Immature natural killer cell (primary cell): ENCODE results near the gene DRD5. TPM values are rescaled to one million over a fixed set of nuclear protein-coding genes. Genes with fewer than 3 reads are reported as not detected.
A peak's percentile ranks its signal among the peaks of the same experiment; 100 is the strongest.
"Not testable (repeated sequence)": the region's sequence is repeated elsewhere in the genome, so short reads cannot be mapped to it uniquely, and the experiment has no call there.

Experiments used
- DNase-seq, 3 donors: peaks; one replicate each; pipeline ENCODE4 v3.0.0; 2022; ENCODE audit warnings: mixed read lengths in 1 of 3
- H3K27ac Mint-ChIP-seq, 6 donors: one replicate each; pipeline ENCODE4 v1.8.0; 2020; ENCODE audit warnings: mixed read lengths in 6 of 6, mild to moderate bottlenecking in 5 of 6, inconsistent platforms in 4 of 6, moderate library complexity in 3 of 6
- H3K27me3 Mint-ChIP-seq, 3 donors: one replicate each; pipeline ENCODE4 v1.8.0; 2020 to 2021; ENCODE audit warnings: low read depth in 3 of 3, mild to moderate bottlenecking in 3 of 3, mixed read lengths in 3 of 3, moderate library complexity in 3 of 3, inconsistent platforms in 1 of 3
- H3K36me3 Mint-ChIP-seq, 3 donors: one replicate each; pipeline ENCODE4 v1.8.0; 2020; ENCODE audit warnings: mixed read lengths in 3 of 3, inconsistent platforms in 2 of 3, mild to moderate bottlenecking in 2 of 3
- H3K4me1 Mint-ChIP-seq, 2 donors: one replicate each; pipeline ENCODE4 v1.8.0; 2020; ENCODE audit warnings: inconsistent platforms in 2 of 2, mild to moderate bottlenecking in 2 of 2, mixed read lengths in 2 of 2, moderate library complexity in 1 of 2
- H3K4me3 Mint-ChIP-seq, 5 donors: one replicate each; pipeline ENCODE4 v1.8.0; 2020; ENCODE audit warnings: mild to moderate bottlenecking in 5 of 5, mixed read lengths in 5 of 5, inconsistent platforms in 3 of 5, moderate library complexity in 3 of 5
- H3K9me3 Mint-ChIP-seq, 6 donors: one replicate each; pipeline ENCODE4 v1.8.0; 2020; ENCODE audit warnings: mild to moderate bottlenecking in 6 of 6, mixed read lengths in 6 of 6, inconsistent platforms in 4 of 6, moderate library complexity in 3 of 6
- polyA plus RNA-seq, 3 donors: library from polyadenylated mRNA; unstranded; fragments of 300-500 nt; fragmentation: Illumina TruSeq; gene quantifications; one replicate each; pipeline ENCODE4 v1.2.3, GENCODE V29; 2021

DRD5 gene
- polyA plus RNA-seq, result not detected

DNA sequence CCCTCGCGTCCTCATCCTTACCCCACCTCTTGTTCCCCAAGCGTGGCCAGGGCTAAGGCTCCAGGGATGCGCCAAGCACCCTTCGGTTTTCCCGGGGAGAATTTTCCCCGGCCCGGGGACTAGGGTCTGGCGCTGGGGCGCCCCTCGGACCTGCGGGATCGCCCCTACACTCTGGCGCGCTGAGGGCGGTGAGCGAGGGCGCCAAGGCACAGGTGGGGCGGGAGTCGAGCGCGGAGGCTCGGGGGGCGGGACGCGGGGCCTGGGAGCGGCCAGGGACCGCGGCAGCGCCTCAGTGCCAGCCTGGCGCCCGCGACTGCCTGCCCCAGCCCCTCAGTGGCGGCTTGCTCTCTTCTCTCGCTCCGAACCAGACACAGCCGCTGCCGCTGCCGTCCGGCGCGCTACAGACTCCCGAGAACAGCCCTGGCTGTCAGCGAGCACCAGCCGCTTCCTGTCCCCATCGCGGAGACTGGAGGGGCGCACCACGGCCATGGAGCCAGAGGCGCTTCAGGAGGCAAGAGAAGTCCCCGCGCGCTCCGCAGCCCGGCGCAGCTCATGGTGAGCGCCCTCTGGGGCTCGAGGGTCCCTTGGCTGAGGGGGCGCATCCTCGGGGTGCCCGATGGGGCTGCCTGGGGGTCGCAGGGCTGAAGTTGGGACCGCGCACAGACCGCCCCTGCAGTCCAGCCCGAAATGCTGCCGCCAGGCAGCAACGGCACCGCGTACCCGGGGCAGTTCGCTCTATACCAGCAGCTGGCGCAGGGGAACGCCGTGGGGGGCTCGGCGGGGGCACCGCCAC, at the start of gene DRD5:
TSS of gene DRD5 (plus strand) at position 292 of the 793 bp plus-strand sequence. CDS start at position 688, 396 bp downstream.
- Mint-ChIP-seq H3K27ac (no peak within 1 kb of the TSS), H3K4me1 (no peaks in the 10 kb centered on the region), H3K9me3 (no peaks in the 10 kb centered on the region), H3K36me3 (no peaks in the 10 kb centered on the region), H3K27me3 (peaks cover 7 to 25% (median 17%) of the 10 kb centered on the region in 3 donors), H3K4me3 (no peak within 1 kb of the TSS)
- no peak for DNase-seq

DNA sequence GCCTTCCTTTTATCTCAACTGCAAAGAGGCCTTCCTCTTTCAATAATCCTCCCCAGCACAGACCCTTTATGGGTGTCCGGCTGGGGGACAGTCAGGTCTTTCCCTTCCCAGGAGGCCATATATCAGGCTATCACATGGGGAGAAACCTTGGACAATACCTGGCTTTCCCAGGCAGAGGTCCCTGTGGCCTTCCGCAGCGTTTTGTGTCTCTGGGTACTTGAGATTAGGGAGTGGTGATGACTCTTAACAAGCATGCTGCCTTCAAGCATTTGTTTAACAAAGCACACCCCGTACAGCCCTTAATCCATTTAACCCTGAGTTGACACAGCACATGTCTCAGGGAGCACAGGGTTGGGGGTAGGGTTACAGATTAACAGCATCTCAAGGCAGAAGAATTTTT, 49.2 kb upstream of the DRD5 start:
- H3K4me1 Mint-ChIP-seq, DNase-seq, H3K27ac Mint-ChIP-seq, H3K4me3 Mint-ChIP-seq, H3K27me3 Mint-ChIP-seq, H3K9me3 Mint-ChIP-seq, H3K36me3 Mint-ChIP-seq: not testable (repeated sequence)

DNA sequence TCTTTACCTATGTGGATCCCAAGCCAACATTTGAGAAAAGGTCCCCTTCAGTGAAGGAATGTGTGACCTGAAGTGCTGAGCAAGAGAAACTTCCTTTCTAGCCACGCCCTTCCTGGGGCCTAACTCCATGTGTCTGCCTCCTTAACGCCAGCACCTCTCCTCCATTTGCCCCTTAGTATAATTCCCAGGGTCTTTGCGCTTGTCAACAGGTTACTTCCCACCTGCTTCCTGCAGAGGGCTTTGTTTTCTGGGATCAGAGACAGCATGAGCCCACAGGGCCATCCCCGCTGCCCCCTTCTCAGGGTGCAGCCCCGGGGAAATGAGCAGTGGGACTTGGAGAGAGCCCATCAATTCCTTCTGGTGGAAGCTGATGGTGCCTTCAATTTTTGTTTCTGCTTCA, 45.9 kb upstream of the DRD5 start:
- no peaks in the 10 kb centered on the region for H3K4me1 Mint-ChIP-seq
- H3K36me3 Mint-ChIP-seq, result no peaks in the 10 kb centered on the region
- no peak overlapping the region for H3K27ac Mint-ChIP-seq
- H3K4me3 Mint-ChIP-seq, result no peak overlapping the region
- DNase-seq, result no peak
- H3K9me3 Mint-ChIP-seq, result peaks cover 0 to 2% (median 0%) of the 10 kb centered on the region in 6 donors
- H3K27me3 Mint-ChIP-seq, result no peaks in the 10 kb centered on the region

DNA sequence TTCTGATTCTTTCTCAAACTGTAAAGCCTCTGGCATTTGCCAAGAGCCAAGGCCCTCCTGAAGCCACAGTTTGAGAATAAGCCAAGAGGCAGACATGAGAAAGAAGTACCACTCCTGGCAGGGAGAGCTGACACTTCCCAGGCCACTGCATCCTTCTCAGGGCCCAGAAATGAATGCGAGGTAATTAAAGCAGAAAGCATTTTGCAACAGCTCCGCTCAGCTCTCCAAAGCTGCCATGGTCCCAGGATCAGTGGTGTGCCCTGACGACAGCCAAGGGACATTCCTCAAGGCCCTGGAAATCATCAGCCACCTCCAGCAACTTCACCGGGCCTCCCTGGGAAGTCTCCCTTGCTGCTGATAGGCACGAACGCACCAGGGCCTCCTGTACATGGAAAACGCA, 44.2 kb upstream of the DRD5 start:
- not testable (repeated sequence) for H3K4me1 Mint-ChIP-seq, H3K27ac Mint-ChIP-seq, H3K27me3 Mint-ChIP-seq, H3K4me3 Mint-ChIP-seq, H3K9me3 Mint-ChIP-seq, H3K36me3 Mint-ChIP-seq, DNase-seq

DNA sequence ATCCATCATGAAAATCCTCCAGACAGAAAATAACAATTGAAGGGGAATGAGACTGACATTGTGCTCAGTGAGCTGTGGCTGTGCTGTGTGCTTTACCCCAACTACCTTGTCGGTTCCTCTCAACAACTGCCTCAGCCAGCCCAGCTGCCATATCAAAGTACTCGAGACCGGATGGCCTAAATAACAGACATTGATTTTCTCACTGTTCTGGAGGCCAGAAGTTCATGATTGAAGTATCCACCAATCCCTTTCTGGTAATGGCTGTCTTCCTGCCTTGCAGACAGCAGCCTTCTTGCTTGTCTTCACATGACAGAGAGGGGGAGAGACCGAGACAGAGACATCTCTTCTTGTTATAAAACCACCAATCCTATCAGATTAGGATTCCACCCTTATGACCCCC, 37.6 kb upstream of the DRD5 start:
- H3K36me3 Mint-ChIP-seq, H3K4me3 Mint-ChIP-seq, H3K4me1 Mint-ChIP-seq, DNase-seq, H3K9me3 Mint-ChIP-seq, H3K27ac Mint-ChIP-seq, H3K27me3 Mint-ChIP-seq: not testable (repeated sequence)

DNA sequence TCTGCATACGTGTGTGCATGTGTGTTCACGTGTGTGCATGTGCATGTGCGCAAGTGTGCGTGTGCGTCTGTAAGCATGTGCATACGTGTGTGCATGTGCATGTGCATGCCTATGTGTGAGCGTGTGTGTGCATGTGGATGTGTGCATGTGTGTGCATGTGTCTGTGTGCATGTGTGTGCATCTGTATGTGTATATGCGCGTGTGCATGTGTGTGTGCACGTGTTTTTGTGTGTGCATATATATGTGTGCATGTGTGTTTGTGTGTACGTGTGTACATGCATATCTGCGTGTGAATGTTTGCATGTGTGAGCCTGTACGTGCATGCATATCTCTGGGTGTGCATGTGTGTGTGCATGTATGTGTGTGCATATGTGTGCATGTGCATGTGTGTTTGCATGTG, 35.7 kb upstream of the DRD5 start:
- peaks cover 0 to 2% (median 0%) of the 10 kb centered on the region in 6 donors for H3K9me3 Mint-ChIP-seq
- DNase-seq, result no peak
- H3K27me3 Mint-ChIP-seq, result peaks cover 2 to 5% (median 3%) of the 10 kb centered on the region in 3 donors
- H3K36me3 Mint-ChIP-seq, result no peaks in the 10 kb centered on the region
- H3K4me3 Mint-ChIP-seq, result no peak overlapping the region
- no peak overlapping the region for H3K27ac Mint-ChIP-seq
- H3K4me1 Mint-ChIP-seq, result peaks cover 7 to 8% of the 10 kb centered on the region in 2 donors

DNA sequence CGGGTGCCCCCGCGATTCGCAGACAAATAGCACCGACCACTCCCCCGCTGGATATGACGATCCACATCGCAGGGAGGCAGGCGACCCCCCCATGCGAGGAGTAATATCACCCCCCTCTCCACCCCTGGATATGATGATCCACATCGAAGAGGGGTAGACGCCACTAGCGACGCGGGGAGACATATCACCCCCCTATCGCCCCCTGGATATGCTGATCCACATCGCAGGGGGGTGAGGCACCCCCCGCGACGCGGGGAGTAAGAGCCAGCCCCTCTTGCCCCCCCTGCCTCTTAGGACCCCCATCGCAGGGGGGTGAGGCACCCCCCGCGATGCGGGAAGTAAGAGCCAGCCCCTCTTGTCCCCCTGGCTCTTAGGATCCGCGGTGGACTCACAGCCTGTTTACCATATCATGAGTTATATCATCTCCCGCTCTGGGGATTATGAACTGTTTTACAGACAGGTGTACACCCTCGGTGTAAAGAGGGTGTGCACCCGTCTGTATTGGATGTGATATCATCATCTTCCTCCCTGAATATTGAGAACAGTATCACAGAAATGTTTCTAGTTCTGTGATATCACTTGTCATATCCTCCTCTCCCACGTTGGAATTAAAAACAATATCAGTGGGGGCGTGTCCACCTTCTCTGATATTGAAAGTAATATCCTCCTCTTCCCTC, 22.7 kb upstream of the DRD5 start:
- Mint-ChIP-seq H3K4me1 (no peaks in the 10 kb centered on the region), H3K4me3 (no peak overlapping the region)
- no peak for DNase-seq

DNA sequence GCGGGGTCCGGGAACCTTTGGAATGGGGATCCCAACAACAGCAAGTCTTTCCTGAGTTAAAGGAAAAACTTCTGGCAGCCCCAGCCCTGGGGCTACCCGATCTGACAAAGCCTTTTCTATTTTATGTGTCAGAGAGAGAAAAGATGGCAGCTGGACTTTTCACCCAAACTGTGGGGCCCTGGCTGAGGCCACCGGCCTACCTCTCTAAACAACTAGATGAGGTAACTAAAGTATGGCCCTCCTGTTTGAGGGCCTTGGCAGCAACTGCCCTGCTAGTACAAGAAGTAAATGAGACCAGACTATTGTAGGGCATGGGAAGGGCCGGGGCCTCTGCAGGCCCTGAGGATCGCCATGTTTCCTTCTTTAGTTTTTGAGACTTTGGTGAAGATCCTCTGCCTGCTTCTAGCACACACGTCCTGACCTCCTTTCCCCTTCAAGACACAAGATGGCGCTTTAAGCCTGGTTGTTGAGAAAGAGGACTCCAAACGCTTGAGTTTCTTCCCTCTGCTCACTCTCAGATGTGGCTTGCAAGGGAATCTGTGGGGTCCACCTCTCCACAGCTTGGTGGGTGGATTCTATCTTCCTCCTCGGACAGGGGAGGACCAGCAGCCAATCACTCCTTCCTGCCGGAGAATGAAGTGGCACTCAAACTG, 18.5 kb upstream of the DRD5 start:
- H3K4me3 Mint-ChIP-seq, result no peak overlapping the region
- no peaks in the 10 kb centered on the region for H3K4me1 Mint-ChIP-seq
- H3K27ac Mint-ChIP-seq, result no peak overlapping the region
- H3K9me3 Mint-ChIP-seq, result no peaks in the 10 kb centered on the region
- H3K36me3 Mint-ChIP-seq, result no peaks in the 10 kb centered on the region
- peaks cover 0 to 2% (median 0%) of the 10 kb centered on the region in 3 donors for H3K27me3 Mint-ChIP-seq
- peak; percentile 21 to 53 (median 33) for DNase-seq

More for the DNA sequence above, 22.7 kb upstream of the DRD5 start:
- no peaks in the 10 kb centered on the region for H3K36me3 Mint-ChIP-seq
- H3K9me3 Mint-ChIP-seq, result no peaks in the 10 kb centered on the region
- no peak overlapping the region for H3K27ac Mint-ChIP-seq
- no peaks in the 10 kb centered on the region for H3K27me3 Mint-ChIP-seq

DNA sequence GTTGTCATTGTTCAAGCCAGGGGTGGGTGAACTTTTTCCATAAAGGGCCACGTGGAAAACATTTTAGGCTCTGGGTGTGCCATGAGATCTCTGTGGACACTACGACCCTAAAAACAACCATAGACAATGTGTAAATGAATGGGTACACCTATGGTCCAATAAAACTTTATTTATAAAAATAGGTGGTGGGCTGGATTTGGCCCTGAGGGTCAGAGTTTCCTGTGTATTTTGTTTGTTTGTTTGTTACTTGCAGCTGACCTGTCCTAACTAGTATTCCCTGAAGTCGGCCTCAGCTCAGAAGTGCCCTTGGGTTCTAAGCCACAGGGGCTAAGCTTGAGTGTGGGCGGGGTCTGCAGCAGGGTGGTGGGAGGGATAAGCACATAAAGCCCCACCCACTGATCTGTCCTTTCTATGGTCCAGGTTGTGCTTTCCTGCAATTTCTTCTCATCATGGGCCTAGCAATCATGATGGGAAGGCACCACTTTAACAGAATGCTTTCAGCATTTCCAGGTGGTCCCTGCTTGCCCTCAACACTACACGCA, 17.2 kb upstream of the DRD5 start:
- Mint-ChIP-seq H3K9me3 (no peaks in the 10 kb centered on the region), H3K27ac (no peak overlapping the region), H3K4me3 (no peak overlapping the region), H3K27me3 (peaks cover 0 to 2% (median 0%) of the 10 kb centered on the region in 3 donors), H3K36me3 (no peaks in the 10 kb centered on the region), H3K4me1 (no peaks in the 10 kb centered on the region)
- DNase-seq, result no peak

DNA sequence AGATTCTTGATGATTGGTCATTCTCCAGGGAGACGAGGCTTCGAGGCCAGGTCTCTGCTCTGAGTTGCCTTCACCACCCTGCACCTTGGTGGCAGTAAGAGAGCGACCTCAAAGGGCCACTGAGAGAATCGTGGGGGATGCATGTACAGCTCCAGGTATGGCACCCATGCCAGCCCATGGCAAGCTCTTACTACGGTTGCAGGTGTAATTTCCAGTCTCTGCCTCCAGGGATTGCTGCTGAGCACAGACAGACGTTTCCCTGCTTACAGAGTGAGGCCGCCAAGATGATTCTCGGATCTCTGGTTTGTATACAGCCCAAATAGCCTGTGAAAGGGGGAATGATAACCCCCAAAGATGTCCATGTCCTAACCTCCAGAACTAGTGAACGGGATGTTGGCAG, 16.3 kb upstream of the DRD5 start:
- Mint-ChIP-seq H3K9me3 (no peaks in the 10 kb centered on the region), H3K4me1 (no peaks in the 10 kb centered on the region), H3K36me3 (no peaks in the 10 kb centered on the region), H3K4me3 (no peak overlapping the region), H3K27me3 (peaks cover 0 to 5% (median 0%) of the 10 kb centered on the region in 3 donors), H3K27ac (no peak overlapping the region)
- DNase-seq, result no peak

DNA sequence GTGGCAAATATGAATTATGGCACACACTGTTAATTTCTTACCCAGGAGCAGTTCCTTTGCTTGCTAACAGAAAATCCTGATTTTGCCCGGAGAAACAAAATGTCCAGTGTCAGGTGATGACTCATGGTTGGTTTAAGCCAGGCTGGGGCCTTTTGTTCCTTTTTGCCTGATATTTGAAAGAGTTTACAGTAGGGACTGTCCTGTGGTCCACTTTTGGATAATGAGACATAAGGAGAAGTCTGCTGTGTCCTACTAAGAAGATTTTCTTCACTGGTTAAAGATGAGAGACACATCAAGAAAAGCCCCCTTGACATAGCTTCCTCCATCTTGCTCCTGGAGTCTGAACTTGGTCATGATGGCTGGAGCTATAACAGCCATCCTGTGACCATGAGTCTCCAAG, 12.1 kb upstream of the DRD5 start:
- Mint-ChIP-seq H3K27me3 (peaks cover 0 to 6% (median 4%) of the 10 kb centered on the region in 3 donors), H3K4me3 (no peak overlapping the region), H3K4me1 (no peaks in the 10 kb centered on the region), H3K36me3 (no peaks in the 10 kb centered on the region), H3K9me3 (no peaks in the 10 kb centered on the region), H3K27ac (no peak overlapping the region)
- no peak for DNase-seq

DNA sequence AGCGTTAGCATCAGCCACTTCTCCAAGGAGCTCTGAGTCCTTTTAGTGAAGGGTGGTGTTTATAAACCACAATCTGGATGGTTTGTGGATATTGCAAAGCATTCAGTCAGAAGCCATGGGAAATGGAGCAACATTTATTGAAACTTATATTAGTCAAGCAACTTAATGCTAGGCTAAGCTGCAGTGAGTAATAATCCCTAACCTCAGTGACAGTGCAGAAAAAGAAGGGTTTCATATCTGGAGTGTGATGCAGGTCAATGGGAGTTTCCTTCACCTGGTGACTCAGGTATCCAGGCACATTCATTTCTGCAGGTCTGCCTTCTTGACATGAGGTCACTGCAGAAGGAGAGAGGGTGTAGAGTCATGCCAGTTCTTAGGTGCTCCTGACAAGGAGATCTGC, 10.4 kb upstream of the DRD5 start:
- no peak overlapping the region for H3K27ac Mint-ChIP-seq
- DNase-seq, result no peak
- no peaks in the 10 kb centered on the region for H3K36me3 Mint-ChIP-seq
- peaks cover 0 to 10% (median 9%) of the 10 kb centered on the region in 3 donors for H3K27me3 Mint-ChIP-seq
- no peaks in the 10 kb centered on the region for H3K9me3 Mint-ChIP-seq
- no peaks in the 10 kb centered on the region for H3K4me1 Mint-ChIP-seq
- H3K4me3 Mint-ChIP-seq, result no peak overlapping the region

DNA sequence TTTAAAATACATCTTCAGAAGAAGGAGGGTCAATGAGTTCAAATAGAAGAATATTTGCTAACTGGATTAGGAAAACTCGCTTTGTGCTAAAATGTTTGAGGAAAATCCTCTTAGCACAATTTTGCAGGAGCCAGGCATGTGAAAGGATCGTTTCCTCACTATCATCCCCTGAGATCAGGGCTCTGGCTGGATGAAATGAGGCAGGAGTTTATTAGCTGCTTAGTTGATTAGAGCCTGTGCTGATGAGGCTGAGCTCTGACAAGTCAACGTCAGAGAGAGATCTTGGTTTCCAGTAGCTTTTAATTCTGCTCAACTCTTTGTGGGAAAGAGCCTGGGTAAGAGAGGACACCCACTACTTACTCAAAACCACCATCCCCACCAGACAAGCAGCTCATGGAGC, 8.0 kb upstream of the DRD5 start:
- no peaks in the 10 kb centered on the region for H3K4me1 Mint-ChIP-seq
- DNase-seq, result no peak
- no peak overlapping the region for H3K27ac Mint-ChIP-seq
- no peaks in the 10 kb centered on the region for H3K9me3 Mint-ChIP-seq
- peaks cover 2 to 17% (median 8%) of the 10 kb centered on the region in 3 donors for H3K27me3 Mint-ChIP-seq
- H3K36me3 Mint-ChIP-seq, result no peaks in the 10 kb centered on the region
- H3K4me3 Mint-ChIP-seq, result no peak overlapping the region

DNA sequence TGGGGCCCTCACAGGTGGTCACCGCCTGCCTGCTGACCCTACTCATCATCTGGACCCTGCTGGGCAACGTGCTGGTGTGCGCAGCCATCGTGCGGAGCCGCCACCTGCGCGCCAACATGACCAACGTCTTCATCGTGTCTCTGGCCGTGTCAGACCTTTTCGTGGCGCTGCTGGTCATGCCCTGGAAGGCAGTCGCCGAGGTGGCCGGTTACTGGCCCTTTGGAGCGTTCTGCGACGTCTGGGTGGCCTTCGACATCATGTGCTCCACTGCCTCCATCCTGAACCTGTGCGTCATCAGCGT, 652 bp downstream of the DRD5 start:
- Mint-ChIP-seq H3K36me3 (no peaks in the 10 kb centered on the region), H3K4me1 (no peaks in the 10 kb centered on the region), H3K9me3 (no peaks in the 10 kb centered on the region), H3K27ac (no peak overlapping the region), H3K27me3 (peaks cover 7 to 25% (median 17%) of the 10 kb centered on the region in 3 donors), H3K4me3 (no peak overlapping the region)
- no peak for DNase-seq
